Amniotic stem cell (primary cell): ENCODE results near the gene WFDC11.

ENCODE experiments used
- DNase-seq: peaks from one replicate; lab custom pipeline; 2025; lab: John Stamatoyannopoulos, UW

Gene WFDC11

GRCh38 chr20:45626540-45626939 lies 43.5 kb downstream of the WFDC11 start:
- no peak for DNase-seq

- no peak for DNase-seq
Observed at GRCh38 chr20:45621593-45621992, 48.4 kb downstream of the WFDC11 start.

GRCh38 chr20:45617591-45617990 lies 52.4 kb downstream of the WFDC11 start:
- no peak for DNase-seq

GRCh38 chr20:45612314-45612713 lies 57.7 kb downstream of the WFDC11 start:
- DNase-seq = no peak

GRCh38 chr20:45611054-45611453 lies 59.0 kb downstream of the WFDC11 start:
- no peak for DNase-seq

- DNase-seq = no peak
Observed at GRCh38 chr20:45607810-45608209, 62.2 kb downstream of the WFDC11 start.
